Globus pallidus (tissue), 1 donor: ENCODE data around the gene HTRA1.
A peak's percentile ranks its signal among the peaks of the same experiment; 100 is the strongest.

Source experiments
- DNase-seq: peaks from one replicate; pipeline ENCODE4 v3.0.0-alpha.2; 2015; ENCODE audit warnings: low spot score

HTRA1 gene

GRCh38 chr10:122455376-122456079 is 5.8 kb upstream of the HTRA1 start:
- no peak for DNase-seq

GRCh38 chr10:122457934-122458333 is 3.4 kb upstream of the HTRA1 start:
- DNase-seq: peak; percentile 79

- DNase-seq: peak; percentile 59
Observed at GRCh38 chr10:122458693-122459092, 2.7 kb upstream of the HTRA1 start.

GRCh38 chr10:122459561-122460273 is 1.6 kb upstream of the HTRA1 start:
- no peak for DNase-seq

GRCh38 chr10:122460891-122461293 is 461 bp upstream of the HTRA1 start:
- DNase-seq: no peak

- no peak for DNase-seq
Observed at GRCh38 chr10:122461729-122462532, 578 bp downstream of the HTRA1 start.

- peak; percentile 63 for DNase-seq
Observed at GRCh38 chr10:122462533-122463465, 1.4 kb downstream of the HTRA1 start.

- DNase-seq: peak; percentile 55
Observed at GRCh38 chr10:122463466-122464249, 2.3 kb downstream of the HTRA1 start.

GRCh38 chr10:122464250-122464510 is 2.8 kb downstream of the HTRA1 start:
- DNase-seq: no peak

GRCh38 chr10:122464586-122464985 is 3.2 kb downstream of the HTRA1 start:
- DNase-seq: peak; percentile 61

- DNase-seq: no peak
Observed at GRCh38 chr10:122465401-122466040, 4.2 kb downstream of the HTRA1 start.

- no peak for DNase-seq
Observed at GRCh38 chr10:122466951-122467381, 5.6 kb downstream of the HTRA1 start.

- no peak for DNase-seq
Observed at GRCh38 chr10:122467701-122468100, 6.3 kb downstream of the HTRA1 start.

- DNase-seq: no peak
Observed at GRCh38 chr10:122468307-122468925, 7.1 kb downstream of the HTRA1 start.

GRCh38 chr10:122468926-122469781 is 7.8 kb downstream of the HTRA1 start:
- DNase-seq: no peak

GRCh38 chr10:122469848-122470247 is 8.5 kb downstream of the HTRA1 start:
- DNase-seq: no peak

GRCh38 chr10:122471531-122472177 is 10.3 kb downstream of the HTRA1 start:
- no peak for DNase-seq

GRCh38 chr10:122473116-122473515 is 11.8 kb downstream of the HTRA1 start:
- DNase-seq: no peak
